Stimulated activated CD4-positive, alpha-beta T cell treated with anti-CD3 and anti-CD28 coated beads, TNF-alpha, amount 100 ng/mL, for 4 hours (primary cell): ENCODE data around the gene OR1A1.
"Not testable (repeated sequence)": the region's sequence is repeated elsewhere in the genome, so short reads cannot be mapped to it uniquely, and the experiment has no call there.

Experiments
- DNase-seq, 3 experiments: peaks; one replicate each; pipeline ENCODE4 v3.0.0-alpha.2; 2020; ENCODE audit warnings: low read depth in 3 of 3

Gene OR1A1, protein sequence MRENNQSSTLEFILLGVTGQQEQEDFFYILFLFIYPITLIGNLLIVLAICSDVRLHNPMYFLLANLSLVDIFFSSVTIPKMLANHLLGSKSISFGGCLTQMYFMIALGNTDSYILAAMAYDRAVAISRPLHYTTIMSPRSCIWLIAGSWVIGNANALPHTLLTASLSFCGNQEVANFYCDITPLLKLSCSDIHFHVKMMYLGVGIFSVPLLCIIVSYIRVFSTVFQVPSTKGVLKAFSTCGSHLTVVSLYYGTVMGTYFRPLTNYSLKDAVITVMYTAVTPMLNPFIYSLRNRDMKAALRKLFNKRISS

DNA sequence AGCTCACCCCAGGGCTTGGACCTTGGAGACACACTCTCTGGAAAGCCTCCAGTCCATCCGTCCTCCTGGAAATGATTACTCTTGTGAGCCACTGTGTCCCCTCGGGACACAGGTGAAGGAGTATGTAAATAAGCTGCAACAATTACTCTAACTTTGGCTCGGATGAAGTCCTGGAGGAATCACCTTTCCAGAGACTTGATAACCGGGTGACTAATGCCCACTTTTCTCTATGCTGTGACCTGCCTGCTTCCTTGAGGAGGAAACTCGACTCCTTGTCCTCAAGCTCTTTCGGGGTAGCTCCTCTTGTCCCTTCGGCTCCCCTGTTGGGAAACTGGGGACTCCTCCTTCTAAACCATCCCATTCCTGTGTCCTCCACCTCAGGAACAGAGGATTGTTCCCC, at the start of gene OR1A1:
Gene OR1A1, plus strand, starts transcription at position 301 of the 400 bp plus-strand sequence. CDS start 7,954 bp downstream, outside the sequence.
- no peak for DNase-seq

DNA sequence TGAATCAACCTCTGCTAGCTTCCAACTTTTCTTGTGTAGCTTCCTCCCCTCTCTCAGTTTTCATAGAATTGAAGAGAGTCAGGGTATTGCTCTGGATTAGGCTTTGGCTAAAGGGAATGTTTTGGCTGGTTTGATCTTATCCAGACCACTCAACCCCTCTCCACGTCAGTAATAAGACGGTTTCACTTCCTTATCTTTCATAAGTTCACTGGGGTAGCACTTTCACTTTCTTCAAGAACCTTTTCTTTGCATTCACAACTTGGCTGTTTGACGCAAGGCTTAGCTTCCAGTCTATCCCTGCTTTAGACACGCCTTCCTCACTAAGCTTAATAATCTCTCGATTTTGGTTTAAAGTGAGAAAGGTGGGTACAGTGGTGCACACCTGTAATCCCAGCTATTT, 39.9 kb upstream of the OR1A1 start:
- no peak for DNase-seq

DNA sequence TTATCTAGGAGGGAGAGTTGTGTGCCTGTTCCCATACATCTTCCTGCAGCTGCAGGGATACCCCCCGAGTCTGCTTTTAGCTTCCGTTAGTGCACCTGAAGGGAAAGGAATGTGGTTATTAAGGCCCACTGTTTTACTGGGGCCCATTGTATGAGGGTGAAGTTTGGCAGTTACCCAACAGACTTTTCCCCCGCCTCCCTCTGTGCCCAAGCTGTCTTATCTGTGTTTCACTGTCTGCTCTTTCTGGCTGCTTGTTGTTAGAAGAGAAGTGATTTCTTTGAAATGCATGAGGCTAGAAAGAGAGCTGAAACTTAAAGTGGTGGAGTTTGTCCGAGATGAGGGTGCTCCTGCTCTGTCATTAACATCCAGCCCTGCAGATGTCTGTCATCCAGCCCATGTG, 17.5 kb upstream of the OR1A1 start:
- DNase-seq = no peak

DNA sequence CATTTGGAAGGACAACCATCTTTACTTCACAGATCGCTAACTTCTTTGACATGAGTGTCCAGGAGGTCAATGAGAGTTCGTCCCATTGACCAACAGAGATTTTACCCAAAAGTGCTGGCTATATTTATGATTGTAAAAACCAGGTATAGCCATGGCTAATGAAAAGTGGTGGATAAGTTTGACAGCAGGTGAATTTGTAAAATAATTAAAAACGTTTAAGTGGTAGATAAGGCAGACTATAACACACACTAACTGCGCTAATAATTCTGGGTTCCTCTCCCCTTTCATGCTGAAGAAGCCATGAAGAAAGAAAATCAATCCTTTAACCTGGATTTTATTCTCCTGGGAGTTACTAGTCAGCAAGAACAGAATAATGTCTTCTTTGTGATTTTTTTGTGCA, 10.2 kb upstream of the OR1A1 start, which contains the start of gene OR1A2:
Gene OR1A2, plus strand, starts transcription at position 301 of the 400 bp plus-strand sequence. Its CDS starts 0 bp downstream, at position 301.
- no peak for DNase-seq

DNA sequence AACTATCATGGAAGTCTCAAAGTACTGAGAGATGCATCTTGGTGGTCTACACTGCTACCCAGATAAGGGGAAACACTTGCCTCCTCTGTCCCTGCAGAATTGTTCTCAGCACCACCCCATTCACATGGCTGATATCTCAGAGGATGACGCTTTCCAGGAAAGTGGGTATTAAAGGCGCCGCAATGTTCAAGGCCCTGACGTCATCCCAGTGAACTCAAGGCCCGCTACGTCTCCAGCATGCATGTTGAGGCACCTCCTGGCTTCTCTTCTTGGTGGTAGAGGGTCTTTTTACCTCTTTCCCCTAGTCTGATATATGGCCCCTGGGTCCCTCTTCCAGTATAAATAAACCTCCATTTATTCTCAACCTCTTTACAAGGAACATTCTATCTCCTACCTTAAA, 1.0 kb downstream of the OR1A1 start:
- DNase-seq = no peak

DNA sequence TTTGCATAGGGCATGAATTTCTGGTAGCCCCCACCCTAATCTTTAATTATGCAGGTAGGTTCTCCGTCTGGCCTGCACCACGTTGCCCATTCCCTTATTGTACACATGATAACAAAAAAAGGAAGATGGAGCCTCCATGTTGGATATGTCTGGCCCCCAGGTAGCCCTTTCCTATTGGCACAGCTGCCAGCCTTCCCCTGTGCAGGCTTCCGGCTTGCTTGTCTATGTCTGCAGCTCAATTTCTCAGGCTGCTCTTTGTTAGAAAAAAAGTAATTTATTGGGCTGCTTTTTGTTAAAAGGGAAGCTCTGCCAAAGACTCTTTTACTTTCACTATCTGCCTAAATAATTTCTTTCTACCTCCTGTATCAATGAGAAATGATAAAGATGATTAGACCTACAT, 5.5 kb downstream of the OR1A1 start:
- DNase-seq = no peak

DNA sequence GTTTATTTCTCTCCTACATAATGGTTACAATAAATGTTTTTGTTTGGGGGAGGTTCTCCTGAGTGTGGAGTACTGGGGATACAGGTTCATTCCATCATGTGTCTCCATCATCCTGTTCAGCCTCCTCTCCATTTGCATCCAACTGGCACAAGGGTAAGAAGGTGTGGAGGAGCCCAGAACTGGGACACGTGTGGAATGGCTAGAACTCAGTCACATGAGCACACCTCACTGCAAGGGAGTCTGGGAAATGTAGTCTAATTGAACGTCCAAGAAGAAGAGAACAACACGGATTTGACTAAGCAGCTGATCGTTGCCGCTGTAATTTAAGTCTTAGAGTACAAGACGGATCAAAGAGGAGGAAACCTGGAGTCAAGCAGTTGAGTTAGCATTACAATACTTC, 6.1 kb downstream of the OR1A1 start:
- DNase-seq = no peak

DNA sequence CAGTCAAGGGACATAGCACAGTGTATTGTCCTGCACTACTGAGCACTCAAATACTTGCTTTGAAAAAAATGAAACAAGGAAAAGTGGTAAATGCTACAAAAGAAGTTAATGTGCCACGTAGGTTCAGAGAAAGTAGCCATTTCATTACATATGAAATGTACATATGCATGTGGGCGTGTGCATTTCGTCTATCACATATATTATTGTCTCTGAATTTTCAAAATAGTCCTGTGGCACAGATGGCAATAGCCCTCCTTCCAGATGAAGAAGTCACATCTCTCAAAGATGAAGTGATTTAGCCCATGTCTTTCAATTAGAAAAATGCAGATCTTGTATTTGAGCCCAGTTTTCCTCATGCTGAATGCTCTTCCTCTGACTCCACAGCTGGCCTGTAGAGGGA, 12.5 kb downstream of the OR1A1 start:
- DNase-seq = not testable (repeated sequence)

DNA sequence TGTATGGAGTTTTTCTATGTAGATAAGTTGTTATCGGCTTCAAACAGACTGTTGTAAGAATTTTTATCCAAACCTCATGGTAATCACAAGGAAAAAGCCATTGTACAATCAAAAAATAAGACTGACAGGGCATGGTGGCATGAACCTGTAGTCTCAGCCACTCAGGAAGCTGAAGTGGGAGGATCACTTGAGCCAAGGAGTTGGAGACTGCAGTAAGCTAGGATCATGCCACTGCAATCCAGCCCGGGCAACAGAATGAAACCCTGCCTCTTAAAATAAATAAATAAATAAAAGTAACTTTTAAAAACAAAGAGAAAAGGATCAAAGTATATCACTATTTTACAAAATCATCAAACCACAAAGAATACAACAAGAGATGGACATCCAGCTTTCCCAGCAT, 14.4 kb downstream of the OR1A1 start:
- DNase-seq = no peak

DNA sequence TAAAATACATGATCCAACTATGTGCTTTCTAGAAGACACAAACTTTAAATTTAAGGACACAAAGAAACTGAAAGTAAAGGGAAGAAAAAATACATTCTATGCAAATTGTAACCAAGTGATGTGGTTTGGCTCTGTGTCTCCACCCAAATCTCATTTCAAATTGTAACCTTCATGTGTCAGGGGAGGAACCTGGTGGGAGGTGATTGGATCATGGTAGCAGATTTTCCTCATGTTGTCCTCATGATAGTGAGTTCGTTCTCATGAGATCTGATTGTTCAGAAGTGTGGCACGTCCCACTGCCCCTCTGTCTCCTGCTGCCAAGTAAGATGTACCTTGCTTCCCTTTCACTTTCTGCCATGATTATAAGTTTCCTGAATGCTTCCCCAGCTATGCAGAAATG, 15.0 kb downstream of the OR1A1 start:
- DNase-seq = no peak

DNA sequence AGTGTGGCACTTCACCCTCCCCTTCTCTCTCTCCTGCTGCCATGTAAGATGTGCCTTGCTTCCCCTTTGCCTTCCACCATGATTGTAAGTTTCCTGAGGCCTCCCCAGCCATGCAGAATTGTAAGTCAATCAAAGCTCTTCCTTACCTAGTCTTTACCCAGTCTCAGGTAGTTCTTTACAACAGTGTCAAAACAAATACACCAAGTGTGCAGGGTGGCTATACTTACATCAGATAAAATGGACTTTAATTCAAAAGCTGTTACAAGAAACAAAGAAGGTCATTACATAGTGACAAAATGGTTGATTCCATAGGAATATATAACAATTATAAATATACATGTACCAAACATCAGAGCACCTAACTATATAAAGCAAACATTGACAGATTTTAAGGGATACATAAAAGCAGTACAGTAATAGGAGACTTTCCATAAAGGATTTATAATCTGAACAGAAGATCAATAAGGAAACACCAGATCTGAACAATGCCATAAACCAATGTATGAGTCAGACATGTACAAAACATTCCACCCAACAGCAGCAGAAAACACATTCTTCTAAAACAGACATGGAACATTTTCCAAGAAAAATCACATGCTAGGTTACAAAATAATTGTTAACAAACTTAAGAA, 17.4 kb downstream of the OR1A1 start:
- DNase-seq = not testable (repeated sequence)

DNA sequence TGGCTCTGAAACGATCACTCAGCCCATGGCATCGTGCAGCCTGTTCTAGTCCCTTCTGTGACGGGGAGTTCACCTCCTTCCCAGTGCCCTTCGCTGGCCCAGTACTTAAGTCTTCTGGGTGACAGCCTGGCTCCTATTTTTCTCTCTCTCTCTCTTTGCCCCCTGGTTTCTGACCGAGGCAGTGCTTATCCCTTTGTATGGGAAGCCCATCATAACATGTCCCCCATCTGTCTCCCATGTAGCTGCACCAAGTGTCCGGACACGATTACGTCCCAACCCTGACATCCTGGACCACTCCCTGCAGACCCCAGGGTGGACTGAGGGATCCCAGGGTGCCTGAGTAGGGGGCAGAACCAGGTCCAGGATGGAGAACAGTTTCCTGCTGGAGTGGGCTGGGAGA, 24.8 kb downstream of the OR1A1 start:
- not testable (repeated sequence) for DNase-seq

DNA sequence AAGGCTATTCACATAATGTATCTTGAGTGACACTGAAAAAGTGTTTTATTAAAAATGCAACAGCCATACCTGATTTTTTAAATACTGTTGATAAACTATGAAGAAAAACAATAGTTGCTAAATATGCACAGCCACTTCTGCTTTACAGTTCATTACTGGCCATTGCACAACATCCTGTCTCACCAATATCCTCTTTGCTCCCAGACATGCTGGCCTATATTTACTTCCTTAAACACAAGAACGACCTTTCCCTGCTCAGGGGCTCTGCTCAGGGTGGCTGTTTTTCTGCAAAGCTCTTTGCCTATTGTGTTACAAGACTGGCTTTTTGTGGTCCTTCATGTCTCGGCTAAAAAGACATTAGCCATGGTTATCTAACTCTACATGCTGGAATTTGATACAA, 31.2 kb downstream of the OR1A1 start:
- not testable (repeated sequence) for DNase-seq

DNA sequence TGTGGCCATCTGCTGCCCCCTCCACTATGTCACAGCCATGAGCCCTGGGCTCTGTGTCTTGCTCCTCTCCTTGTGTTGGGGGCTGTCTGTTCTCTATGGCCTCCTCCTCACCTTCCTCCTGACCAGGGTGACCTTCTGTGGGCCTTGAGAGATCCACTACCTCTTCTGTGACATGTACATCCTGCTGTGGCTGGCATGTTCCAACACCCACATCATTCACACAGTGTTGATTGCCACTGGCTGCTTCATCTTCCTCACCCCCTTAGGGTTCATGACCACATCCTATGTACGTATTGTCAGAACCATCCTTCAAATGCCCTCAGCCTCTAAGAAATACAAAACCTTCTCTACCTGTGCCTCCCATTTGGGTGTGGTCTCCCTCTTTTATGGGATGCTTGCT, 33.6 kb downstream of the OR1A1 start:
- not testable (repeated sequence) for DNase-seq

DNA sequence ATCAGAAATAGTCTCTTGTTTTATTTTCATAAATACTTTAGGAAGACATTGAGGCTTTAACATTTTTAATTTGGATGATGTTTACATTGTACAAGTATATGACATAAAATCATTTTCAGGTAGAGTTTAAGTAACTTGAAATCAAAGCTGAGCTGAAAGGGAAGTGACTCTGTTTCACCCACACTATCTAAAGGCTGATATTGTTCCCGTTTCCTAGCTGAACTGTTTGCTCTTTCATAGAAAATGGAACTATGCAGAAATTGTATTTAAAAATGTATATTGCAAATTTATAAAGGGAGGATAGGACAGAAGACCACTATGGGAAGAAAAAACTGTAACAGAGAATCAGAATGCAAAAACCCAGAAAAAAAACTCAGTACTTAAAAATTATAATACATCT, 37.4 kb downstream of the OR1A1 start:
- not testable (repeated sequence) for DNase-seq

DNA sequence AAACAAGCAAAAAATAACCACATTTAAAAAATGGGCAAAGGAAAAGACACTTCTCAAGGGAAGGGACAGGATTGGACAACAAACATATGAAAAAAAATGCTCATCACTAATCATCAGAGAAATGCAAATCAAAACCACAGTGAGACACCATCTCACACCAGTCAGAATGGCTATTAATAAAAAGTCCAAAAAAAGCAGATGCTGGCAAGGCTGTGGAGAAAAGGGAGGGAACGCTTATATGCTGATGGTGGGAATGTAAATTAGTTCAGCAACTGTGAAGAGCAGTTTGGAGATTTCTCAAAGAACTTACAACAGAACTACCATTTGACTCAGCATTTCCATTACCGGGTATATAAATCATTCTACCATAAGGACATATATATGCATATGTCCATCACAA, 41.5 kb downstream of the OR1A1 start:
- DNase-seq = not testable (repeated sequence)

DNA sequence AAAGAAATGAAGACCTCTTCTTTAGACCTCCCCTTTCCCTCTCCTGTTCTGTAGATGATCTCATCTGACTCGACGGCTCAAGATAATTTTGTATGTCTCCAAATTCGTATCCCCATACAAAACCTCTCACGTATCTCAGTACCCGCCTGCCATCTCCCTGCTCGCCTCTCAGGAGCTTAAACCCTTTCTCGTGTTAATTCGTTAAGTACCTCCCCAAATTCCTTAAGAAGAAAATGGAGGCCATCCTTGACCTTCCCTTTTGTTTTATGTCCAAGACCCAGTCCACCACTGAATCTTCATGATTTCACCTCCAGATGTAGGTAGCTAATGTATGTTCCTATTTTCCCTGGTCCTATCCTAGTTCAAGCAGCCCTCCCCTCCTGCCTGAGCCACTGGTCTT, 49.1 kb downstream of the OR1A1 start:
- no peak for DNase-seq

DNA sequence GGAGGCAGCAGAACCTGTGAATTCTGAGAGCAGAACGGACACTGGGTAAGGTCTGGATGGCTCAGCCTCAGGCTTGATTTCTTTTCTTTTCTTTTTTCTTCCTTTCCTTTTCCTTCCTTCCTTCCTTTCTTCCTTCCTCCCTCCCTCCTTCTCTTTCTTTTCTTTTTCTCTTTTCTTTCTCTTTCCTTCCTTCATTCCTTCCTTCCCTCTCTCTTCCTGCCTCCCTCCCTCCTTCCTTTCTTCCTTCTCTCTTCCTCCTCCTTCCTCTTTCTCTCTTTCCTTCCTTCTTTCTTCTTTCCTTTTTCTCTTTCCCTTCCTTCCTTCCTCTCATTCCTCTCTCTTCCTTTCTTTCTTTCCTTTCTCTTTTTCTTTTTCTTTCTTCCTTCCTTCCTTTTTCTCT, 52.7 kb downstream of the OR1A1 start:
- no peak for DNase-seq

DNA sequence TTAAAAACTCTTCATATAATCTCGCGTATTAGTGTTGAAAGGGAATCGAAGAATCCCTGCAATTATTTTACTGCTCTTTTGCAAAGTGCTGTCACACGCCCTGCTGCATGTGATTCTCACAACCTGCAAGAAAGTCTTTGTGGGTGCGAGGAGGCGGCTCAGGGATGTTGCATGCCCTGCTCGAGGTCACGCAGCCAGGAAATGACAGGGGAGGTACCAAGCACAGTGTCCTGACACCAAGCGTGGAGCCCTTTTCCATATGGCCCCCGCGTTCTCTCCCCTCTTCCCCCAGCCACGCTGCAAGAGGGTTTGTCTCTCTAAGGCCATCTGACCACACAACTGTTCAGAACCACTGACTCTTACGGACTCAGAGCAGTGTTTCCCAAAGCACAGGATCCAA, 53.1 kb downstream of the OR1A1 start:
- DNase-seq = no peak
